Fibroblast of gingiva (primary cell): ENCODE results near the gene MPHOSPH8.
"Not testable (repeated sequence)": the region's sequence is repeated elsewhere in the genome, so short reads cannot be mapped to it uniquely, and the experiment has no call there.

Experiments
- DNase-seq: peaks from one replicate; pipeline ENCODE4 v3.0.0-alpha.2; 2011; ENCODE audit warnings: low read depth

MPHOSPH8 gene

DNA sequence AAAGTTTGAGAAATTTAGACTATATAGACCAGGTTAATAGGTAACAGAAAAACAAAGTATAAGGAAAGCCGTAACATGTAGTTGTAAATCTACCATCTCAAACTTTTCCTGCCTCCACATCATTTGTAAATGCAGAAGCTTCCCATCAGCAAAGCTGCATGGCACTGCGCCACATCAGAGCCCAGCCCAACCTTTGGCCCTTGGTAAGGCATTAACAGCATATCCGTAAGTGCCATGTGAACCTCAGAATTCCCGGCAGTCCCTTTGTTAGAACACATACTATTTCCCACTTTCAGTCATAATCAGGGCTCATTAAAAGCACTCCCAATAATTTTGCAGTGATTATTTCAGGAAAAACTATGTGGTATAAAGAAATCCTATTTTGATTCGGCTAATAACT is 51.6 kb downstream of the MPHOSPH8 start:
- DNase-seq: no peak

DNA sequence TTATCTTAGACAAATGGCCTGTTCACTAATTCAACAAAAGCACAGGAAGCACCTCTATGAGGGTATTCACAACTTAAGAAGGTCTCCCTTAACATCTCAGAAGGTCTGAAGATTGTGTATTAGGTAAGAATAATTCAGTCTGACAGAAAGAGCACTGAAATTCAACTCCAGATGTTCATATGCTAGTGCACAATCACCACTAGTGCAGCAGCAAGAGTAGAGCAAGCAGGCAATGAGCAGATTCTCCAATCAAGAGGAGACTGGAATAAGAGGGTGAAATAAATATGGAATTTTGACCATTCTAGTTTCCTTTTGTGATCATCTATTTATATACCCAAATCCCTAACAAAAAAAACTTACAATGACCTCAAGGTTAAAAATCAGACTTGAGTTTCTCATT is 52.0 kb downstream of the MPHOSPH8 start:
- DNase-seq: no peak

- DNase-seq: not testable (repeated sequence)
Observed at GRCh38 chr13:19691447-19691846, 58.0 kb downstream of the MPHOSPH8 start.

GRCh38 chr13:19695428-19695827 is 62.0 kb downstream of the MPHOSPH8 start:
- DNase-seq: no peak

- DNase-seq: no peak
Observed at GRCh38 chr13:19695829-19696228, 62.4 kb downstream of the MPHOSPH8 start.

DNA sequence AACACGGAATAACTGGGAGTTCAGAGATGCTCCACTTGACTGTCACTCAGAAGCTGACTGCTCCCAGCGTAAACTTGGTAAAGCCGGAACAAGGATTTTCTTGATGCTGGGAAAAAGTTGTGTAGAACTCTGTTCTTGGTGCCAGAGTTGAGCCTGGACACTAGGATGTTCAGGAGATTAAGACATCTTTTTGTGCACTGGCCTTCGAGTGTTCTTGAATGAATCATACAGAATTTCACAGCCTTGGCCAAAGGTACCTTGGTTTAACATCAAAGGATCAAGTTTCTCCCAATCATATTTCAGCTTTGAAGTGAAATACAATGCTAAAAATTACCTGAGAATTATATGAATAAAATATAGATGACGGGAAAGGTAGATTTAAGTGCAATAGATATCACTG is 67.5 kb downstream of the MPHOSPH8 start:
- not testable (repeated sequence) for DNase-seq

DNA sequence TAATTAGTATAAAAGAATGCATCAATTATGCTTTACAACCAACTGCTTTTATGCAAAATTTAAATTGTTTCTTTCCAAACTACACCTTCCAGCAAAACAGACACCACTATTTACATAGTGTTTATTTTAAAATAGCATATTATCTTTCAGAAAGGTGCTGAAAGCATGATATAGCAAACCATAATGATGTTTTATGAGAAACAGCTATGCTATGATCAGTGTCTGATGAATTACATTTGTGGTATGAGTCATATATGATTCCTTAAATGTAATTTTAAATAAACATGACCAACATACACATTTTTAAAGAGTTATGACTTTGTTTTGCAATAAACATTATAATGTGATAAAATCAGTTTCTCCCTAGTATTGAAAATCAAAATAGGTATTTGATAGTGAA is 68.2 kb downstream of the MPHOSPH8 start:
- not testable (repeated sequence) for DNase-seq

DNA sequence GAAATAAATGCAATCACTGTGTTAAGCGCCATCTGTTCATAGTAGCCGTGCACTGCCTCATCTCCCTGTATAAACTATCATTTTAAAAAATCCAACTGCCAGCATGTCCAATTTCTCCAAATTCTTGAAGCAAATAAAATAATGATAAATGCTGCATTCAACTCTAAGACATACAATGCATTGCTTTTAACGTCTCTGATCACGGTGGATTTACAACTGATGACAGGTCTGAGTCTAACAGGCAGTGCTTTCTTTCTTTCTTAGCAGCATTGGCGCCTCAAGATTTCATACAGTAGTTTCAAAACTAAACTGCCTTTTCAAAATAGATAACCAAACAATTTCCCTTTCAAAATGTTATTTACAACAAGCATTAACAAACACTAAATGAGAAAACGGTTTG is 70.8 kb downstream of the MPHOSPH8 start:
- DNase-seq: not testable (repeated sequence)

GRCh38 chr13:19709039-19709438 is 75.6 kb downstream of the MPHOSPH8 start:
- DNase-seq: not testable (repeated sequence)

- not testable (repeated sequence) for DNase-seq
Observed at GRCh38 chr13:19709782-19710181, 76.3 kb downstream of the MPHOSPH8 start.

- DNase-seq: peak; percentile 32
Observed at GRCh38 chr13:19713186-19713965, 79.9 kb downstream of the MPHOSPH8 start.

- no peak for DNase-seq
Observed at GRCh38 chr13:19720039-19720438, 86.6 kb downstream of the MPHOSPH8 start.
